WTC11 (cell line): ENCODE data around the gene DDI2.

Source experiments
- CTCF ChIP-seq: fragments of 200-600 bp; IDR thresholded peaks from 2 replicates; pipeline ENCODE4 v1.8.0; 2022; ENCODE audit warnings: antibody characterized with exemption
- GRHL2 ChIP-seq: fragments of 250-450 bp; sonication (Bioruptor Pico); IDR thresholded peaks from 2 replicates; pipeline ENCODE4 v1.8.0; 2022; ENCODE audit warnings: mild to moderate bottlenecking, moderate library complexity; ENCODE audit not compliant: insufficient replicate concordance, severe bottlenecking
- HMGXB4 ChIP-seq: sonication (generic); formaldehyde crosslinking; IDR thresholded peaks from 2 replicates; pipeline ENCODE4 v1.8.1; 2023; ENCODE audit warnings: mild to moderate bottlenecking, moderate library complexity, missing genetic modification reagents
- MAX ChIP-seq: sonication (generic); formaldehyde crosslinking; IDR thresholded peaks from 2 replicates; pipeline ENCODE4 v1.8.0; 2022; ENCODE audit warnings: mild to moderate bottlenecking, missing genetic modification reagents
- NR3C1 ChIP-seq: sonication (generic); formaldehyde crosslinking; conservative IDR thresholded peaks from 2 replicates; pipeline ENCODE4 v1.8.1; 2023; ENCODE audit warnings: low read depth, mild to moderate bottlenecking, missing genetic modification reagents
- SOX15 ChIP-seq: fragments of 250-450 bp; sonication (Bioruptor Pico); IDR thresholded peaks from 2 replicates; pipeline ENCODE4 v1.9.0; 2021; ENCODE audit warnings: mild to moderate bottlenecking
- TEAD1 ChIP-seq: sonication (generic); formaldehyde crosslinking; IDR thresholded peaks from 2 replicates; pipeline ENCODE4 v1.8.0; 2022; ENCODE audit warnings: mild to moderate bottlenecking, missing genetic modification reagents

- TF ChIP-seq CTCF (no peak), TEAD1 (no peak), SOX15 (no peak), MAX (CRISPR knock-in tag) (no peak), GRHL2 (CRISPR knock-in tag) (no peak), HMGXB4 (CRISPR knock-in tag) (no peak), NR3C1 (CRISPR knock-in tag) (no peak)
These were observed 18.8 kb upstream of the DDI2 start for GRCh38 chr1:15598436-15598835.
